Neural progenitor cell (in vitro differentiated cells): Measurements from ENCODE around the gene BTC.

Source experiments
- EZH2 ChIP-seq: fragments of 200-600 bp; sonication (generic); IDR thresholded peaks from 2 replicates; pipeline ENCODE4 v1.6.1; 2017; ENCODE audit warnings: antibody characterized with exemption, mild to moderate bottlenecking, moderate library complexity
- EZH2phosphoT487 ChIP-seq: fragments of 200-600 bp; sonication (generic); IDR thresholded peaks from 2 replicates; pipeline ENCODE4 v1.6.1; 2017; ENCODE audit warnings: antibody characterized with exemption
- TF ChIP-seq, protein P1 (sequence below): fragments of 200-600 bp; sonication (generic); IDR thresholded peaks from 2 replicates; pipeline ENCODE4 v1.5.1; 2017; ENCODE audit warnings: antibody characterized with exemption, mild to moderate bottlenecking

DNA sequence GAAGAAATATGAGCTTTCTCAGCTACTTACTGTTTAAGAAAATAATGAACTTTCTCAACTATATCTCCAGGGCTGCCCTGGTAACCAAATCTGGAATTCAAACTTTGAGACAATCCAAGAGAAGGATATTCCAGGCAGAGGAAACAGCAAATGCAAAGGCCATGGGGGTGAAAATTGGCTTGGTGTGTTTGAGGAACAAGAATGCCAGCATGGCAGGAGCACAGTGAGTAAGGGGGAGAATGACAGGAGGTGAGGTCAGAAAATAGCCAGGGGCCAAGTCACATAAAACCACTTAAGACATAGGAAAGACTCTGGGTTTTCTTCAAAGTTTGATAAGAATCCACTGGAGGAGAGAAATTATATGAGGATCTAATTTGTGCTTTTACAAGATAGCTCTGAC lies 27.2 kb upstream of the BTC start:
- TF ChIP-seq, protein P1, sequence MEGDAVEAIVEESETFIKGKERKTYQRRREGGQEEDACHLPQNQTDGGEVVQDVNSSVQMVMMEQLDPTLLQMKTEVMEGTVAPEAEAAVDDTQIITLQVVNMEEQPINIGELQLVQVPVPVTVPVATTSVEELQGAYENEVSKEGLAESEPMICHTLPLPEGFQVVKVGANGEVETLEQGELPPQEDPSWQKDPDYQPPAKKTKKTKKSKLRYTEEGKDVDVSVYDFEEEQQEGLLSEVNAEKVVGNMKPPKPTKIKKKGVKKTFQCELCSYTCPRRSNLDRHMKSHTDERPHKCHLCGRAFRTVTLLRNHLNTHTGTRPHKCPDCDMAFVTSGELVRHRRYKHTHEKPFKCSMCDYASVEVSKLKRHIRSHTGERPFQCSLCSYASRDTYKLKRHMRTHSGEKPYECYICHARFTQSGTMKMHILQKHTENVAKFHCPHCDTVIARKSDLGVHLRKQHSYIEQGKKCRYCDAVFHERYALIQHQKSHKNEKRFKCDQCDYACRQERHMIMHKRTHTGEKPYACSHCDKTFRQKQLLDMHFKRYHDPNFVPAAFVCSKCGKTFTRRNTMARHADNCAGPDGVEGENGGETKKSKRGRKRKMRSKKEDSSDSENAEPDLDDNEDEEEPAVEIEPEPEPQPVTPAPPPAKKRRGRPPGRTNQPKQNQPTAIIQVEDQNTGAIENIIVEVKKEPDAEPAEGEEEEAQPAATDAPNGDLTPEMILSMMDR, result no peak
- no peak for TF ChIP-seq EZH2
- TF ChIP-seq EZH2phosphoT487, result no peak
